Fibroblast of upper back skin (primary cell): Measurements from ENCODE around the gene STAB2.

Experiments used
- DNase-seq: peaks from one replicate; pipeline ENCODE4 v3.0.0-alpha.2; 2013

Gene STAB2

DNA sequence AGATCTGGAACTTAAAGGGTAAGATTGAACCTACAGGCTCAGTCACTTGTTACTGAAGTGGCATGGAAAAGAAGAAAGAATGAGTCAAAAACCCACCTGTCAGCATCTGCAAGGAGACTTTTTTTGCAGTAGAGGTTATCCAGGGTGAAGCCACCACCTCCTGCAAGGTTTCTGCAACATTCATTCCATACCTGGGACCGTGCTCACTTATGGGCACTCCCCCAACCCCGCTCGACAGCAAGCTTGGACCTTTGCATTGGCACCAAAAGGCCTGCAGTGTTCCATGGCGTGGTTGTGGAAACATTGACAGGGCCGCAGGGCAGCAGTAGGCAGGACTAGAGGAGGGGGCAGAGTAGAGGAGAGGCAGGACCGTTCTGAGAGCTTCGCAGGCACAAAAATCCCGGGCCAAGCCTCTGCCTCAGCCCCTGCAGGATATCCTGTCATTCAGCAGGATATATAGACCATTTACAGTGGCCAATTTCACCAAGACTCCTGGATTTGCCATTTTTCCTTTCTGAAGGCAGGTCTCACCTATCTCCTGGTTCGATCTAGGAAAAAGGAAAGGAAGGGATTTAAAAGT lies at the start of gene STAB2:
Gene STAB2, plus strand, starts transcription at position 483 of the 580 bp plus-strand sequence. CDS start 204 bp downstream, outside the sequence.
- DNase-seq = no peak

GRCh38 chr12:103538397-103538796 lies 48.7 kb upstream of the STAB2 start:
- DNase-seq = no peak

DNA sequence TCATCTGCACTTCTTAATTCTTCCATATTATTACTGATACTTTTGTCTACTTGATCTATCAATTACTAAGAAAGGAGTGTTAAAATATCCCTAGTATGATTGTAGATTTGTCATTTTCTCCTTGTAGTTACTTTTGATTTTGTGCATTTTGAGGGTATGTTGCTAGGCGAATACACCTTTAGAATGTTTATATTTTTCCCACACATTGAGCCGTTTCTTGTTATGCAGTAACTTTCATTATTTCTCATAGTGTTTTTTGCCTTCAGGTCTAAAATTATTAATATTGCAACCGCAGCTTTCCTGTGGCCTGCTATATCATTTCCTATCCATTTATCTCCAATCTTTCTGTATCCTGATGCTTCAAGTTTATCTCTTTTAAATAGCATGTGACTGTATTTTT lies 46.8 kb upstream of the STAB2 start:
- no peak for DNase-seq

GRCh38 chr12:103542078-103542477 lies 45.0 kb upstream of the STAB2 start:
- no peak for DNase-seq

DNA sequence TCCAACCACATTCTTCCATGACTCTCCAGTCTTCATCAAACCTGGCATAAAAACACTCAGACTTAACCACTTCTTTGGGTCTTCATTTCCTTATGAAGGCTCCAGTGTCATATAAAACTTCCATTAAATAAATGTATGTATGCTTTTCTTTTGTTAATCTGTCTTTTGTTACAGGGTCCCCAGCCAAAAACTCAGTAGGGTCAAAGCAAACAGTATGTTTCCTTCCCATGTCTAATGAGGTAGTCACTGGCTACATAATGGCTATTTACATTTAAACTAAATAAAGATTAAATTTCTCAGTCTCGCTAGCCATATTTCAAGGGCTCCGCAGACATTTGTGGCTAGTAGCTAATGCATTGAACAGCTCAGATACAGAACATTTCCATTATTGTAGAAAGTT lies 40.1 kb upstream of the STAB2 start:
- no peak for DNase-seq

DNA sequence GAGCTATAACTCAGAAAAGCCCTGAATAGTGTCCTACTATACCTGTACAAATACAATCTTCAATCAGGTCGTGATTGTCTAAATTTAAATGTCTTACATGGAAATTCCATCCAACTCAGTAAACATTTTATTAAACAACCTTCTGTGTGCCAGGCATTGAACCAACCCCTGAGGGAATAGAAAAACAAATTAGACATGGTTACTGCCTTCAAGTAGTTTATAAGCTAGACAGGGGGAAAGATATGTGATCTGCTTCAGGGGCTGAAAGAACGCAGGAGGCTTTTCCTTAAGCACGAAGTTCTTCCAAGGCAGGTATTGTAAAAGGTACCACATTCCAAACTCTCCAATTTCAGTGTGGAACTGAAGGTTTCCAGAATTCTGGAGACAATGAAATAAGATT lies 39.7 kb upstream of the STAB2 start:
- DNase-seq = no peak

DNA sequence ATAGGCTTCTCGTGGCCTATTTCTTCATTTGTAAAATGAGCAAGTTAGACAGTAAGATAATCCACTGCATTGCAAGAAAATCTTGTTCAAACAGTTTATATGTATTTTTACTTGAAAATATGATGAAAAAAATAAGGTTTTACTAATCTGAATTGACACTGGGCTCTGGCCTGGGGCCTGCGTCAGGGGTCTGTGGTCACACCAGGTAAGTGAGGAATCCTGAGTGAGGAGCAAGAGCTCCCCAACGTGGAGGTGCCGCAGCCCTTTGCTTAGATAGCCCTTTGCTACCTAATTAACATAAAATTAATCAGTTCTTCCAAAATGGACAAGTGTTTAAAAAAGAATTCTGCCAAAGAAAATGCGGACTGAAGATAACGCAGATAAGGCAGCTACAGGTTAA lies 39.1 kb upstream of the STAB2 start:
- DNase-seq = no peak

DNA sequence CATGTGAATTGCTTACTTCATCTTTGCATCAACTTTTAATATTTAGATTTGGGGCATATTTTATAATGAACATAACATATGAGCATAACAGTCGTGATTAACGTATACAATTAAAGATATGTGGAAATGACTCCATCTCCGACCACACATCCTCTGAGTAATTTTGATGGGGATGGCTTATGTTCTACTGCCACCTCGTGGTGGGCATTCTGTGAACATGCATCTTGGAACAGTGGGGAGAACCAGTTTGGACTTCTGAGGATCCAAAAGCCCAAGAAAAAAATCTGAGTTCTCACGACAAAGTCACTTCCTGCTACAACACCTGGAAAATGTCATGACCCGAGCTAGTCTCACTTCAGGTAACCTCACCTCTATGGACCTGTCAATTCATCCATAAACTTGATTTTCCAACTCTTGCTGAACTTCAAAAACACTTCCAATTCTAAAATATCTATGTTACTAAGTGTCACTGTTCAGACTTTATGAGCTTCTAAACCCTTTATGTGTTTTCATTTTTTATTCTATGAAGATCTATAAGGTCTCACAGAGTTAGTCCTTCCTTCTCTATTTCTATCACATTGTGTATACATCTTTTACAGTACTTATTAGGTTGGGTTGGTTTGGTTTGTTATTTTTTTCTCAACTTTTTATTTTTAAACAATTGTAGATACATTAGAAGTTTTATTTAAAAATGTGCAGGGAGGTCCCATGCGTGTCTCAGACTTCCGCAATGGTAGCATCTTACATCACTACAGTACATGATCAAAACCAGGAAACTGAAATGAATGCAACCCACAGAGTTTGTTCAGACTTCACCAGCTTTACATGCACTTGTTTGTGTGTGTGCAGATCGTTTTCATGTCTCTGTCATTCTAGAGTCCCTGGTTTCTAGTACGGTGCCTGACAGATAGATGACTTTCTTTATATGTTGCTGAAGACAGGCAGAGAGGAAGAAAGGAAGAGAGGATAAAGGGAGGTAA lies 38.2 kb upstream of the STAB2 start:
- DNase-seq = peak; percentile 62

DNA sequence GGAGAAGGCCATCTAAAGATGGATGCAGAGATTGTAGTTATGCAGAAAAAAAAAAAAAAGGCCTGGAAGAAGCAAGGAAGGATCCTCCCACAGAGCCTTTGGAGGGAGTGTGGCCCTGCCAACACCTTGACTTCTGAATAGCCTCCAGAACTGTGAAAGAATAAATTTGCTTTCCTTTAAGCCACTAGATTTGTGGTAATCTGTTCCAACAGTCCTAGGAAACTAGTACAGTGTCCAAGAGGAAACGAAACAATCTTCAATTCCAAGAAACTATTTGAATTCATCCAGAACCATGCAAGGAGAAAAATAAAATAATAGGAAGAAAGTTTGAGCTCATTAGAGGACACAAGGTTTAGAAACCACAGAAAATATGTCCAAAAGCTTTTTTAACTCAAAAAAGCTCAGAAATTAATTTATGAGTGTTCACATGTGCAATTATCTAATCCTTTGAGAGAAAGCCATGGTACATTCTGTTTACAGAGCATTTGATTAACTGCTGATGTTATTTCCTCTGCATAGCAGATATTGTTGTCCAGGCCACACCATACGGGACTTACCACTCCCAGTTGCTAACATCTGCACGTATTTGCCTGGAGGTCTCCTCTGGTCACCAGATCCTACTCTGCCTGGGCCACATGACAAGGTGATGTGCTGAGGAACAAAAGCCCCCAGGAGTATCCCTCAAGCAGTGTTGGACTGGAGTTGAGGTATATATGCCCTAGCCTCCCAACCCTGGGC lies 30.0 kb upstream of the STAB2 start:
- DNase-seq = no peak

DNA sequence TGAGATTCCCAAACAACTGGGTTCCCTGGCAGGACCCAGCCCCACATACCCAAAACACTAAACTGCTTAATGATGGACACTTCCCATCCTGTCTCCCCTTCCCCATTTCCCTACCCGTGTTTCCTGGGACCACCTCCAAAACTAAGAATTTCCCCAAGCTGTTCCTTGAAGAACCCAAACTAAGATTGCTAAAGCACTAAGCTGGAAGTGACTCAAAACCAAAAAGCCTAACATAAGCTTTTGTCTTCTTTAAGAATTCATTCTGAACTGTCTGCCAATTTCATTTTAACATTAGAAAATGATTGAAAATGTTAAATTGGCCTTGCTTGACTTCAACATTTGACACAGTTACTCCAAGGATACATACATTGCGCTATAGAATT lies 29.5 kb upstream of the STAB2 start:
- DNase-seq = no peak

DNA sequence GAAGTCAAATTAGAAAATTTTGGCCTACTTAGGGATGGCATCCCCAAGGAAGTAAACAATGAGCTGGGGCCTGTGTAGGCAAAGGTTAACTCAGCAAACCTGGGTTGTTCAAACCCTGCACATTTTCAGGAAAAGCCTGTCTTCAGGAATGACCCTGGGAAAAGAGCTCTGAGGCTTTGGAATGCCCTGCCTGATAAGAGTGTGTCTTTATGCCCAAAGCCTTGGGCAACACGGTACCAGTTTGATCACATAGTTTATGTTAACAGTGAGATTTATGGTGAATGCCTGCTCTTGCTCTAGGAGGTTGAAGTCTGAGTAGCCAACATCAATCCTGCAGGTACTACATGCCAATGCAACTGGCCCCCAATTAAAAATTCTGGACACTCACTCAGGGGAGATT lies 28.2 kb upstream of the STAB2 start:
- no peak for DNase-seq

DNA sequence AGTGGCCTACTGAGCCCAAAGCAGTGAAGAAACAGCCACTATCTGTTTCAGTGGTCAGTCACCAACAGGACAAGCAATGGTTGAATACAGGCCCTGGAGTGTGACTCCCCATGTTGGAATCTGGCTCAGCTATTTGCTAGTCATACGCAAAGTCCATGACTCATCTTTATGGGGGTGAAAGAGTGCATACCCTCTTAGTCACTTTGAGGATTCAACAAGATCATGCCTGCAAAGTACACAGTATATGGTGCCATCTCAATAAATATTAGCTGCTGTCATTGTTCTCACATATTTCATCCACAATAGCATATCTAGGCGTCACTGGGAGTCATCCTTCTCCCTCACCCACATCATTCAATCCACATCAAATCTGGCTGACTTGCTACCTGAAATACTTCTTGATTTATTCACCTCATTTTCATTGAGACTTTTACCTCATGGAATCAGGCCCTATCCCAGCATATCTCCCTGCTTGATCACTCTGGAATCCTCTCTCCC lies 26.4 kb upstream of the STAB2 start:
- DNase-seq = peak; percentile 97

- peak; percentile 12 for DNase-seq
Observed at GRCh38 chr12:103561174-103561573, 25.9 kb upstream of the STAB2 start.

DNA sequence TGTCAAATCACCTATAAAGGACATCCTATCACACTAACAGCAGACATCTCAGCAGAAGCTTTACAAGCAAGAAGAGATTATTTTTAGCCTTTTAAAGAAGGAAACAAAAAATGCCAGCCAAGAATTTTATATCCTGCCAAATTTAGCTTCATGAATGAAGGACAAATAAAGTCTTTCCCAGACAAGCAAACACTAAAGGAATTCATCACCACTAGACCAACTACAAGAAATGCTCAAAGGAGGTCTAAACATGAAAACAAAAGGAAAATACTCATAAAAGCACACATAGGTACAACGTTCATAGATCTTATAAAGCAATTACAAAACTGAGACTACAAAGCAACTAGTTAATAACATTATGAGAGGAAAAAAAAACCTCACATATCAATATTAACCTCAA lies 20.7 kb upstream of the STAB2 start:
- no peak for DNase-seq

DNA sequence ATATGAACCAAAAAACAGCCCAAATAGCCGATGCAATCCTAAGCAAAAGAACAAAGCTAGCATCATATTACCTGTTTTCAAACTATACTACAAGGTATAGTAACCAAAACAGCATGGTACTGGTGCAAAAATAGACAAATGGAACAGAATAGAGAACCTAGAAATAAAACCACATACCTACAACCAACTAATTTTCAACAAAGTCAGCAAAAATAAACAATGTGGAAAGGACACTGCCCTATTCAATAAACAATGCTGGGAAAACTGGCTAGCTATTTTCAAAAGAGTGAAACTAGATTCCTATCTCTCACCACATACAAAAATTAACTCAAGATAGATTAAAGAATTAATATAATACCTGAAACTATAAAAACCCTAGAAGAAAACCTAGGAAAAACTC lies 17.8 kb upstream of the STAB2 start:
- no peak for DNase-seq

- no peak for DNase-seq
Observed at GRCh38 chr12:103571286-103571685, 15.8 kb upstream of the STAB2 start.

- no peak for DNase-seq
Observed at GRCh38 chr12:103572312-103573045, 14.6 kb upstream of the STAB2 start.

- no peak for DNase-seq
Observed at GRCh38 chr12:103573185-103573584, 13.9 kb upstream of the STAB2 start.

GRCh38 chr12:103578926-103579325 lies 8.1 kb upstream of the STAB2 start:
- DNase-seq = no peak

- no peak for DNase-seq
Observed at GRCh38 chr12:103580026-103580425, 7.0 kb upstream of the STAB2 start.

DNA sequence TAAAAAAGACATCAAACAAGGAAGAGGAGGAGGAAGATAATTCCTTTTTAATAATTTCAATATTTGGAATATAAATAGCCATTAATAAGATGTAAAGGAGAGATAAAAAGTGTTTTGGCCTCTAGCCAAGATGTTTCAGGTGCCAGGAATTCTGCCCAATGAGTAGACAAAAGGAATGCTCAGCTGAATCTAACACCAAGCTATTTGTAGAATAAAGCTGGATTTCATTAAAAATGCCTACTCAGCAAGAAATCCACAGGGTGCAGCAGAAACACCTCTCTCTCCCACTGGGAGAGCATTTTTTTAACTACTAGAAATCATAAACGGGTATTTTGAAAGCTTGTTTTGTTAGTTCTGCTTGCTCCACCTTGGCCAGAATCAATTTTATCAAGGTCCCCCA lies 4.1 kb upstream of the STAB2 start:
- DNase-seq = no peak

DNA sequence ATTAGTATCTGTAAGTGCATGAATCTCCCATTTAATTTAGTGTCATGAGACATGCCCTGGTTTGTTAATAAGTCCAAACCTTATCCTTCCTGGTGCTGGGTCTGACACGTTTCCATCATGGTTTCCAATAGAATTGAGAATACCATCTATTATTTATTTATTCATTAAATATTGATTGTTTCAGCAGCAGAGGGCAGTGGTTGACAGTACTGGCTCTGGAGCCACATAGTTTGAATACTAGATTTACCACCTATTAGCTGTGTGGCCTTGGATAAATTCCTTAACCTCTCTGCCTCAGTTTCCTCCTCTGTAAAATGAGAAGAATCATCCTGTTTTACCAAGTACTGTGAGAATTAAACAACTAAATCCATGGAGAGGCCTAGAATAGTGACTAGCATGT lies 941 bp upstream of the STAB2 start:
- DNase-seq = no peak

GRCh38 chr12:103588680-103589079 lies 1.6 kb downstream of the STAB2 start:
- DNase-seq = no peak
